ENCODE measurements around the gene SYT14. TPM values are rescaled to one million over a fixed set of nuclear protein-coding genes. Genes with fewer than 3 reads are reported as not detected.
A peak's percentile ranks its signal among the peaks of the same experiment; 100 is the strongest.

The SYT14 gene
- total RNA-seq, 1 donor from 2014 or later = 16.1 TPM

DNA sequence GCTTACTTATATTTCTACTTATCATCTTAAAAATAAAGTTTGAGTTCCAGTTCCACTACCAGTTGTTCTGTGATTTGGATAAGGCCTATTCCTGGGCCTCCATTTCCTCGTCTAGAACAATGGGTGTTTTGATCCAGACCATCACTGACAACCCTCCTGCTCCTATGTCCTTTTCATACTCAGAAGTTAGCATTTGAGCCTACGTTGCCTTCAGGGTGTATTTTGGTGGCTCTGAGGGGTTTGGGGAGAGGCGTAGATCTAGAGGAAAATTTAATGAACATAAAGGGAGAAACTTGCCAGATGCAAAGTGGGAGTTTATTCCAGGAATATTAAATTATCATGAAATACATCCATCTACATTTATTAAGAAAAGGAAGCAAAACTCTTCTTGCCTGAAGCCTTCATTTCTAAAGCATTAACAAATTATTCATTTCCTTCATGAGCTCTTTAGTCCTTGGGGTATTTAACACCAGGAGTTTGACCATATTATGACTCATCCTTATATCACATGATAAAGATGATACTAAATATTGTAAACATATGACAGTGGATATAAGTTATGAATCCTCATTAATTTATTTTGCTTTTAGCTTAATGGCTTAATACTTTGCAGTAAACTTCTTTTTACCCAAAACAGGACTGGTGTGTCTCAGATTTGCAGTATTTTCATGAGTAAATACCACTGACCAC, 47.2 kb upstream of the SYT14 start:
- H3K4me3 ChIP-seq = no peak overlapping the region
- no peak for DNase-seq (ENCODE audit: low spot score)
- TF ChIP-seq EZH2 (IDR thresholded peaks at IDR 0.05) (no peak), EZH2phosphoT487 (IDR thresholded peaks at IDR 0.05) (no peak)
- TF ChIP-seq, protein P1, sequence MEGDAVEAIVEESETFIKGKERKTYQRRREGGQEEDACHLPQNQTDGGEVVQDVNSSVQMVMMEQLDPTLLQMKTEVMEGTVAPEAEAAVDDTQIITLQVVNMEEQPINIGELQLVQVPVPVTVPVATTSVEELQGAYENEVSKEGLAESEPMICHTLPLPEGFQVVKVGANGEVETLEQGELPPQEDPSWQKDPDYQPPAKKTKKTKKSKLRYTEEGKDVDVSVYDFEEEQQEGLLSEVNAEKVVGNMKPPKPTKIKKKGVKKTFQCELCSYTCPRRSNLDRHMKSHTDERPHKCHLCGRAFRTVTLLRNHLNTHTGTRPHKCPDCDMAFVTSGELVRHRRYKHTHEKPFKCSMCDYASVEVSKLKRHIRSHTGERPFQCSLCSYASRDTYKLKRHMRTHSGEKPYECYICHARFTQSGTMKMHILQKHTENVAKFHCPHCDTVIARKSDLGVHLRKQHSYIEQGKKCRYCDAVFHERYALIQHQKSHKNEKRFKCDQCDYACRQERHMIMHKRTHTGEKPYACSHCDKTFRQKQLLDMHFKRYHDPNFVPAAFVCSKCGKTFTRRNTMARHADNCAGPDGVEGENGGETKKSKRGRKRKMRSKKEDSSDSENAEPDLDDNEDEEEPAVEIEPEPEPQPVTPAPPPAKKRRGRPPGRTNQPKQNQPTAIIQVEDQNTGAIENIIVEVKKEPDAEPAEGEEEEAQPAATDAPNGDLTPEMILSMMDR (IDR thresholded peaks at IDR 0.05) = no peak
- H3K27ac ChIP-seq = no peak overlapping the region
- Mint-ChIP-seq H3K27ac (no peak overlapping the region), H3K9me3 (peaks cover 2% of the 10 kb centered on the region), H3K27me3 (ENCODE audit: insufficient read depth, low read depth) (peaks cover 2% of the 10 kb centered on the region), H3K36me3 (no peaks in the 10 kb centered on the region), H3K4me3 (no peak overlapping the region), H3K4me1 (no peaks in the 10 kb centered on the region)
- no peaks in the 10 kb centered on the region for H4K20me1 ChIP-seq (ENCODE audit: low read depth)
- H3K9me3 ChIP-seq (ENCODE audit: low read depth) = no peaks in the 10 kb centered on the region
- H3K9ac ChIP-seq = no peak overlapping the region
- no peaks in the 10 kb centered on the region for H3K4me1 ChIP-seq
- no peaks in the 10 kb centered on the region for H3K79me2 ChIP-seq (ENCODE audit: low read depth)
- H2AFZ ChIP-seq (replicated peaks) = no peak overlapping the region
- no peaks in the 10 kb centered on the region for H3F3A ChIP-seq (ENCODE audit: low read depth)
- H3K36me3 ChIP-seq = no peaks in the 10 kb centered on the region
- no peak overlapping the region for H3K4me2 ChIP-seq
- H3K27me3 ChIP-seq = no peaks in the 10 kb centered on the region

GRCh38 chr1:209893751-209894150, 44.3 kb upstream of the SYT14 start:
- no peaks in the 10 kb centered on the region for H4K20me1 ChIP-seq (ENCODE audit: low read depth)
- H3K27ac ChIP-seq = no peak overlapping the region
- H3K9ac ChIP-seq = no peak overlapping the region
- H3K4me3 ChIP-seq = no peak overlapping the region
- H3K27me3 ChIP-seq = no peaks in the 10 kb centered on the region
- no peak overlapping the region for H3K4me2 ChIP-seq
- TF ChIP-seq EZH2phosphoT487 (IDR thresholded peaks at IDR 0.05) (no peak), EZH2 (IDR thresholded peaks at IDR 0.05) (no peak)
- TF ChIP-seq, protein P1 (IDR thresholded peaks at IDR 0.05) = no peak
- no peak for DNase-seq (ENCODE audit: low spot score)
- no peaks in the 10 kb centered on the region for H3K4me1 Mint-ChIP-seq
- no peak overlapping the region for H3K27ac Mint-ChIP-seq
- H3K36me3 ChIP-seq = no peaks in the 10 kb centered on the region
- no peaks in the 10 kb centered on the region for H3K27me3 Mint-ChIP-seq (ENCODE audit: insufficient read depth, low read depth)
- H3K4me1 ChIP-seq = no peaks in the 10 kb centered on the region
- H3K4me3 Mint-ChIP-seq = no peak overlapping the region
- no peaks in the 10 kb centered on the region for H3K9me3 ChIP-seq (ENCODE audit: low read depth)
- H3F3A ChIP-seq (ENCODE audit: low read depth) = no peaks in the 10 kb centered on the region
- peak overlapping the region; percentile 10 for H2AFZ ChIP-seq (replicated peaks)
- H3K36me3 Mint-ChIP-seq = no peaks in the 10 kb centered on the region
- no peaks in the 10 kb centered on the region for H3K79me2 ChIP-seq (ENCODE audit: low read depth)
- H3K9me3 Mint-ChIP-seq = peaks cover 5% of the 10 kb centered on the region

DNA sequence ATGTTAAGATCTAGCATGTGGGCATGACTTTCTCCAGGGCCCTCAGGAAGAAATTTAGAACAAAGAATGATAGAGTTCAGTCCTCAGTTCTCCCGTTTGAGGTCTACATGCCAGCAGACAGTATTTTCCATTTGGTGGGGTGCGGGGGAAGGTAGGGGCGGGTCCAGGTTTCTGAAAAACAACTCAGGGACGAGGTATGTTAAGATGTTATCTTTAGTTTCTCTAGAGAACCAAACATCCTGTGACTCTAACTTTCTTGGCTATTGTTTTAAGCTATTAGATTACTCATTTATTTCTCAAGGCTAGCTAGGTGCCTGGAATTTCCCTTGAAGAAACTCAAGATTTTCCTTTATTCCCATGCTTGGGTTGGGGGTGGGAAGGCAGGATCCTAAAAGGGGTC, 42.3 kb upstream of the SYT14 start:
- H3K36me3 Mint-ChIP-seq = no peaks in the 10 kb centered on the region
- no peaks in the 10 kb centered on the region for H3K4me1 Mint-ChIP-seq
- Histone ChIP-seq H3K36me3 (no peaks in the 10 kb centered on the region), H3K27ac (no peak overlapping the region), H3K27me3 (no peaks in the 10 kb centered on the region), H3K9me3 (ENCODE audit: low read depth) (no peaks in the 10 kb centered on the region), H2AFZ (replicated peaks) (no peak overlapping the region), H4K20me1 (ENCODE audit: low read depth) (no peaks in the 10 kb centered on the region), H3K4me3 (no peak overlapping the region), H3K4me1 (no peaks in the 10 kb centered on the region), H3F3A (ENCODE audit: low read depth) (no peaks in the 10 kb centered on the region), H3K4me2 (no peak overlapping the region), H3K9ac (no peak overlapping the region), H3K79me2 (ENCODE audit: low read depth) (no peaks in the 10 kb centered on the region)
- DNase-seq (ENCODE audit: low spot score) = no peak
- TF ChIP-seq EZH2phosphoT487 (IDR thresholded peaks at IDR 0.05) (no peak), EZH2 (IDR thresholded peaks at IDR 0.05) (no peak)
- TF ChIP-seq, protein P1 (IDR thresholded peaks at IDR 0.05) = no peak
- no peak overlapping the region for H3K4me3 Mint-ChIP-seq
- peaks cover 5% of the 10 kb centered on the region for H3K9me3 Mint-ChIP-seq
- H3K27me3 Mint-ChIP-seq (ENCODE audit: insufficient read depth, low read depth) = peaks cover 5% of the 10 kb centered on the region
- H3K27ac Mint-ChIP-seq = no peak overlapping the region

Data from neural progenitor cell (in vitro differentiated cells).